Measurements from ENCODE around the gene DNAI1. TPM values are rescaled to one million over a fixed set of nuclear protein-coding genes. Genes with fewer than 3 reads are reported as not detected.
"Not testable (repeated sequence)": the region's sequence is repeated elsewhere in the genome, so short reads cannot be mapped to it uniquely, and the experiment has no call there.

Gene DNAI1
- polyA plus RNA-seq, 1 donor, result 0.24 TPM

DNA sequence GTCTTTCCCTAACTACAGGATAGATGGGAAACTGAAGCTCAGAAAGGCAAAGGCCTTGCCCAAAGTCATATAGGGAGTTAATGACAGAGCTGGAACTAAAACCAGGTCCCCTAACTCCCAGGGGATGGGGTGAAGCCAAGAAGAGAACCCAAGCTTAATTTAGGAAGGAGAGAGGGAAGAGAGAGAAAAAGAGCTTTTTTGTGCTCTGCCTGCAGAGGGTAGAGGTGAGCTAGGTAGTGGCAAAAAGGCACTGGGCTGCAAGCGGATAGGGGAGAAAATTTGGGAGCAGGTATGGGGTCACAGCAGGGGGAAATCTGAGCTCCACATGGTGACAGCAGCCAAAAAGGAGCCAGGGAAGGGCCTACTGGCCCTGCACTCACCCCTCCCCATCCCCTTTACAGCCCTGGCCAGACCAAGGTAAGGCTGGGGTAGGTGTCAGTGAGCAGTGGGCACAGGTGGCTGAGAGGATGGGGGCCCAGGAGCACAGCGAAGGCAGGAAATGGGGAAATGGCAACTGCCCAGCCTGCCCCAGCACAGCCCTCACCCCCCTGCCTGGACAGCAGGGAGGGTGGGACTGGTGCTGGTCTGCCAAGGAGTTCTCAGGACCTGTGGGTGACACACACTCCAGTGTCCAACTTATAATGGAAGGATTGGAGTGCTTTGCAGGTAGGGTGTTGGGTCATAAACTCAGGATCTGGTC is 60.9 kb downstream of the DNAI1 start:
- 50% methylated on average over 1 of the region's 2 CpGs for WGBS (ENCODE audit: insufficient coverage, low lambda C conversion rate)
- peaks cover 34% of the 10 kb centered on the region for H3K27me3 ChIP-seq (ENCODE audit: control insufficient read depth, insufficient read depth, low read length)
- H3K36me3 ChIP-seq (ENCODE audit: control insufficient read depth, insufficient read depth, low read length), result no peaks in the 10 kb centered on the region
- no peak overlapping the region for H3K4me3 ChIP-seq (ENCODE audit: low read length)
- no peak overlapping the region for H3K27ac ChIP-seq (ENCODE audit: low read length)
- no peak for DNase-seq
- H3K9me3 ChIP-seq (ENCODE audit: control insufficient read depth, low read depth, low read length), result no peaks in the 10 kb centered on the region
- H3K4me1 ChIP-seq (ENCODE audit: control insufficient read depth, insufficient read depth, low read length), result peaks cover 9% of the 10 kb centered on the region

- no peak for DNase-seq
- Histone ChIP-seq H3K4me1 (ENCODE audit: control insufficient read depth, insufficient read depth, low read length) (peaks cover 9% of the 10 kb centered on the region), H3K27ac (ENCODE audit: low read length) (no peak overlapping the region), H3K4me3 (ENCODE audit: low read length) (no peak overlapping the region), H3K9me3 (ENCODE audit: control insufficient read depth, low read depth, low read length) (no peaks in the 10 kb centered on the region), H3K36me3 (ENCODE audit: control insufficient read depth, insufficient read depth, low read length) (no peaks in the 10 kb centered on the region), H3K27me3 (ENCODE audit: control insufficient read depth, insufficient read depth, low read length) (peaks cover 40% of the 10 kb centered on the region)
- WGBS (ENCODE audit: insufficient coverage, low lambda C conversion rate), result no CpG with 5 or more reads among the region's 6 CpGs
These were observed 61.5 kb downstream of the DNAI1 start for GRCh38 chr9:34520096-34520495.

- Histone ChIP-seq H3K9me3 (ENCODE audit: control insufficient read depth, low read depth, low read length) (no peaks in the 10 kb centered on the region), H3K36me3 (ENCODE audit: control insufficient read depth, insufficient read depth, low read length) (no peaks in the 10 kb centered on the region), H3K4me1 (ENCODE audit: control insufficient read depth, insufficient read depth, low read length) (peaks cover 9% of the 10 kb centered on the region), H3K27me3 (ENCODE audit: control insufficient read depth, insufficient read depth, low read length) (peaks cover 46% of the 10 kb centered on the region), H3K27ac (ENCODE audit: low read length) (no peak overlapping the region), H3K4me3 (ENCODE audit: low read length) (no peak overlapping the region)
- no CpG with 5 or more reads among the region's 6 CpGs for WGBS (ENCODE audit: insufficient coverage, low lambda C conversion rate)
- DNase-seq, result no peak
These were observed 62.1 kb downstream of the DNAI1 start for GRCh38 chr9:34520505-34521385.

GRCh38 chr9:34521406-34522045 is 62.9 kb downstream of the DNAI1 start:
- H3K9me3 ChIP-seq (ENCODE audit: control insufficient read depth, low read depth, low read length), result no peaks in the 10 kb centered on the region
- no peak for DNase-seq
- H3K36me3 ChIP-seq (ENCODE audit: control insufficient read depth, insufficient read depth, low read length), result no peaks in the 10 kb centered on the region
- peaks cover 9% of the 10 kb centered on the region for H3K4me1 ChIP-seq (ENCODE audit: control insufficient read depth, insufficient read depth, low read length)
- WGBS (ENCODE audit: insufficient coverage, low lambda C conversion rate), result no CpG with 5 or more reads among the region's 11 CpGs
- peaks cover 50% of the 10 kb centered on the region for H3K27me3 ChIP-seq (ENCODE audit: control insufficient read depth, insufficient read depth, low read length)
- H3K27ac ChIP-seq (ENCODE audit: low read length), result no peak overlapping the region
- H3K4me3 ChIP-seq (ENCODE audit: low read length), result no peak overlapping the region

DNA sequence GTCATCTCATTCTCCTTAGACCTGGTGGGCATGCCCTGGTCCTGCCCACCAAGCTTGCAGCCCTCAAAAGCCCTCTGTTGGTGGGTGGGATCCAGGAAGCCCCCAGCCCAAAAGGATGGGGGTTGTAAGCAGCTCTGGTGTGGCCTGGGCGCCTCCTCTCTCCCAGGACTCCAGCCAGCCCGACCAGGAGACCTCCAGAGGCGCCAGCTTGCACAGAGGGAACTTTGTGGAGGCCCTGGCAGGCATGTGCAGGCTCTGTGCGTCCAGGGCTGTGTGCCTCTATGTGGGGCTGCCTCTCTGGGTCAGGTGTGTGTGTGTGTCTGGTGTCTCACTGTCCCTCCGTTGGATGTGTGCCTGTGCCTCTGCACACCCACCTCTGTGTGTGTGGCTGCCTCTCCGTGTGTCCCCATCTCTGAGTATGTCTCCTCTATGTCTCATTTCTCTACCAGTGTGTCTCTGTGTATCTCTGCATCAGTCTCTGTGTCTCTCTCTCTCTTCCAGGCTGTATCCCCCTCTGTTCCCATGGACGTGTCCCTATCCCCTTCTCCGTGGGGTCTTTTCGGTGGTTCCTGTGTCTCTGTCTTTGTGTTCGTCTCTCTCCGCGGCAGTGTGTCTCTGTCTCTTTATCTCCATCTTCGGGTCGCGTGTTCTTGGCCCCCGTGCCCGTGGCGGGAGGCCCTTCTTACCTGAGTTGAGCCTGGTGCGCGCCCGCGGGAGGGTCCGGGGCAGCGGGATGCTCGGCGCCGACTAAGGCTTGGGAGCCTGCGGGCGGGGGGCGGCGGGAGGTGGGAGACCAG is 63.7 kb downstream of the DNAI1 start:
- no peak overlapping the region for H3K27ac ChIP-seq (ENCODE audit: low read length)
- peak overlapping the region; percentile 38 for H3K4me3 ChIP-seq (ENCODE audit: low read length)
- no peaks in the 10 kb centered on the region for H3K36me3 ChIP-seq (ENCODE audit: control insufficient read depth, insufficient read depth, low read length)
- peaks cover 50% of the 10 kb centered on the region for H3K27me3 ChIP-seq (ENCODE audit: control insufficient read depth, insufficient read depth, low read length)
- no peak for DNase-seq
- H3K4me1 ChIP-seq (ENCODE audit: control insufficient read depth, insufficient read depth, low read length), result peaks cover 9% of the 10 kb centered on the region
- WGBS (ENCODE audit: insufficient coverage, low lambda C conversion rate), result no CpG with 5 or more reads among the region's 31 CpGs
- H3K9me3 ChIP-seq (ENCODE audit: control insufficient read depth, low read depth, low read length), result no peaks in the 10 kb centered on the region

GRCh38 chr9:34522971-34523797 is 64.6 kb downstream of the DNAI1 start, which contains the start of gene ENHO:
Gene ENHO (minus strand): TSS chr9:34522990. CDS start chr9:34521695, 1,295 bp downstream.
- H3K9me3 ChIP-seq (ENCODE audit: control insufficient read depth, low read depth, low read length), result no peaks in the 10 kb centered on the region
- peak within 1 kb of the TSS; percentile 38 for H3K4me3 ChIP-seq (ENCODE audit: low read length)
- no CpG with 5 or more reads among the region's 63 CpGs for WGBS (ENCODE audit: insufficient coverage, low lambda C conversion rate)
- peaks cover 9% of the 10 kb centered on the region for H3K4me1 ChIP-seq (ENCODE audit: control insufficient read depth, insufficient read depth, low read length)
- H3K36me3 ChIP-seq (ENCODE audit: control insufficient read depth, insufficient read depth, low read length), result no peaks in the 10 kb centered on the region
- peaks cover 50% of the 10 kb centered on the region for H3K27me3 ChIP-seq (ENCODE audit: control insufficient read depth, insufficient read depth, low read length)
- H3K27ac ChIP-seq (ENCODE audit: low read length), result no peak within 1 kb of the TSS
- peak; percentile 89 to 95 for DNase-seq

DNA sequence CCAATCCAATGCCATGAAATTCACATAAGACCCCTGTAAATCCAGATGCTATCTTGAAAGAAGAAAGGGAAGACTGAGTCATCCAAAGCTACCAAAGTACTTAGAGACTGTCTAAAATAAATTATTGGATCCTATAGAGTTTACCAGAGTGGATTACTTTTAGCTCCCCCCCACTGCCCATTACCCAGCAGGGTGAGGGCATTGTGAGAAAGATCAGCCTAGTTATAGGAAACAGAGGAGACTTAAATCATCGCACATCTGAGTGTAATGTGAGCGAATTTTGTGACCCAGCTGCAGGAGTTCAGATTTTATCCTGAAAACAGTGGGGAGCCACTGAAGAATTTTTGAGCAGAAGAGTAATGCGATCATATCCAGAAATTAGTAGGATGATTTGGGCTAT is 65.7 kb downstream of the DNAI1 start:
- Histone ChIP-seq H3K9me3 (ENCODE audit: control insufficient read depth, low read depth, low read length) (no peaks in the 10 kb centered on the region), H3K4me1 (ENCODE audit: control insufficient read depth, insufficient read depth, low read length) (peaks cover 9% of the 10 kb centered on the region), H3K4me3 (ENCODE audit: low read length) (no peak overlapping the region), H3K27me3 (ENCODE audit: control insufficient read depth, insufficient read depth, low read length) (peaks cover 50% of the 10 kb centered on the region), H3K36me3 (ENCODE audit: control insufficient read depth, insufficient read depth, low read length) (no peaks in the 10 kb centered on the region), H3K27ac (ENCODE audit: low read length) (no peak overlapping the region)
- 85% methylated on average over 2 of the region's 3 CpGs for WGBS (ENCODE audit: insufficient coverage, low lambda C conversion rate)
- DNase-seq, result no peak

DNA sequence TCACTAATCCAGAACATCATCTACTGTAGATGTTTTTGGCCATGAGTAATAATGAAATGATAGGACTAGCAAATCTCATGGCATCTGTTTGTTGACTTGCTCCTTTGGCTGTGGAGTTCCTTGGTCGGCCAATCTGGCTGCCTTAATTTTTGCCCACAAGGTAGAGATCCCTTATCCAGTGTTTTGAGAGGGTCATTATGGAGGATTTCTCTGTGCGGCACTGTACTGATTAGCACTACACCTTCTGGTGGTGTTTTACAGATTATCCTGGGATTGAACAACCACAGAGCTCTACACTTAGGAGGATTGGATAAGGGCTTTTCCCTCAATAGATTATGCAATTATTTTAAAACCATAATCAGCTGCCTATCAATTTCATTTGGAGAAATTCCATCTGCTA is 67.4 kb downstream of the DNAI1 start:
- WGBS (ENCODE audit: insufficient coverage, low lambda C conversion rate), result no CpG with 5 or more reads among the region's 2 CpGs
- no peak for DNase-seq
- Histone ChIP-seq H3K9me3 (ENCODE audit: control insufficient read depth, low read depth, low read length) (no peaks in the 10 kb centered on the region), H3K27ac (ENCODE audit: low read length) (no peak overlapping the region), H3K4me1 (ENCODE audit: control insufficient read depth, insufficient read depth, low read length) (peaks cover 9% of the 10 kb centered on the region), H3K4me3 (ENCODE audit: low read length) (no peak overlapping the region), H3K27me3 (ENCODE audit: control insufficient read depth, insufficient read depth, low read length) (peaks cover 38% of the 10 kb centered on the region), H3K36me3 (ENCODE audit: control insufficient read depth, insufficient read depth, low read length) (no peaks in the 10 kb centered on the region)

DNA sequence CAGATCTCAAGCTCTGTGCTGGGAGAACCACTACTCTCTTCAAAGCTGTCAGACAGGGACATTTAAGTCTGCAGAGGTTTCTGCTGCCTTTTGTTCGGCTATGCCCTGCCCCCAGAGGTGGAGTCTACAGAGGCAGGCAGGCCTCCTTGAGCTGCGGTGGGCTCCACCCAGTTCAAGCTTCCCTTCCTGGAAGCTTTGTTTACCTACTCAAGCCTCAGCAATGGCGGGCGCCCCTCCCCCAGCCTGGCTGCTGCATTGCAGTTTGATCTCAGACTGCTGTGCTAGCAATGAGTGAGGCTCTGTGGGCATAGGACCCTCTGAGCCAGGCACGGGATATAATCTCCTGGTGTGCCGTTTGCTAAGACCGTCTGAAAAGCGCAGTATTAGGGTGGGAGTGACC is 73.4 kb downstream of the DNAI1 start:
- not testable (repeated sequence) for H3K27ac ChIP-seq (ENCODE audit: low read length); DNase-seq; H3K9me3 ChIP-seq (ENCODE audit: control insufficient read depth, low read depth, low read length); H3K4me3 ChIP-seq (ENCODE audit: low read length); H3K4me1 ChIP-seq (ENCODE audit: control insufficient read depth, insufficient read depth, low read length); H3K36me3 ChIP-seq (ENCODE audit: control insufficient read depth, insufficient read depth, low read length)
- H3K27me3 ChIP-seq (ENCODE audit: control insufficient read depth, insufficient read depth, low read length), result peaks cover 22% of the 10 kb centered on the region
- no CpG with 5 or more reads among the region's 8 CpGs for WGBS (ENCODE audit: insufficient coverage, low lambda C conversion rate)
